GM18498 (cell line): ENCODE measurements around the gene ADRA2A.

Experiments
- ATAC-seq: cut with Tn5 transposase; IDR thresholded peaks from one replicate; pipeline ENCODE4 v1.9.1; 2021; ENCODE audit warnings: mild to moderate bottlenecking, moderate library complexity; ENCODE audit not compliant: unreplicated experiment

Gene ADRA2A

GRCh38 chr10:111109501-111110242 is 32.8 kb downstream of the ADRA2A start:
- ATAC-seq = no peak

- no peak for ATAC-seq
These were observed 33.9 kb downstream of the ADRA2A start for GRCh38 chr10:111110771-111111170.

GRCh38 chr10:111112333-111112732 is 35.5 kb downstream of the ADRA2A start:
- ATAC-seq = no peak

- ATAC-seq = no peak
These were observed 36.6 kb downstream of the ADRA2A start for GRCh38 chr10:111113238-111113960.

GRCh38 chr10:111113961-111114757 is 37.3 kb downstream of the ADRA2A start:
- no peak for ATAC-seq

- no peak for ATAC-seq
These were observed 38.1 kb downstream of the ADRA2A start for GRCh38 chr10:111114758-111115500.

- ATAC-seq = no peak
These were observed 39.4 kb downstream of the ADRA2A start for GRCh38 chr10:111116211-111116610.

GRCh38 chr10:111116762-111117445 is 40.1 kb downstream of the ADRA2A start:
- ATAC-seq = no peak

- ATAC-seq = no peak
These were observed 40.9 kb downstream of the ADRA2A start for GRCh38 chr10:111117528-111118277.

- ATAC-seq = no peak
These were observed 41.9 kb downstream of the ADRA2A start for GRCh38 chr10:111118758-111119157.

- no peak for ATAC-seq
These were observed 42.8 kb downstream of the ADRA2A start for GRCh38 chr10:111119637-111120036.

- no peak for ATAC-seq
These were observed 45.3 kb downstream of the ADRA2A start for GRCh38 chr10:111122127-111122526.

GRCh38 chr10:111123883-111124282 is 47.1 kb downstream of the ADRA2A start:
- no peak for ATAC-seq

GRCh38 chr10:111125102-111125501 is 48.3 kb downstream of the ADRA2A start:
- ATAC-seq = no peak

- no peak for ATAC-seq
These were observed 49.2 kb downstream of the ADRA2A start for GRCh38 chr10:111126077-111126476.

- no peak for ATAC-seq
These were observed 50.4 kb downstream of the ADRA2A start for GRCh38 chr10:111127081-111127848.

GRCh38 chr10:111128331-111129180 is 51.7 kb downstream of the ADRA2A start:
- ATAC-seq = no peak

- no peak for ATAC-seq
These were observed 52.5 kb downstream of the ADRA2A start for GRCh38 chr10:111129363-111129762.
